HCT116 (cell line): ENCODE measurements around the gene TENM3.

Source experiments
- CTCF ChIP-seq, 3 experiments: fragments of 200-600 bp in 1 of 3; sonication (generic) in 1 of 3; IDR thresholded peaks in 2 of 3; conservative IDR thresholded peaks in 1 of 3; 2 replicates each; pipeline ENCODE4 v1.5.1; 2012 to 2017; ENCODE audit warnings: low read depth in 2 of 3, low read length in 2 of 3, antibody characterized with exemption in 1 of 3, borderline replicate concordance in 1 of 3, control low read depth in 1 of 3, mild to moderate bottlenecking in 1 of 3, mixed read lengths in 1 of 3, mixed run types in 1 of 3, moderate library complexity in 1 of 3; ENCODE audit not compliant: insufficient read depth in 1 of 3
- EGR1 ChIP-seq: IDR thresholded peaks from 2 replicates; pipeline ENCODE4 v1.6.1; 2012; ENCODE audit warnings: low read depth
- EZH2 ChIP-seq: fragments of 200-600 bp; sonication (generic); IDR thresholded peaks from 2 replicates; pipeline ENCODE4 v1.6.1; 2017; ENCODE audit warnings: antibody characterized with exemption, mixed run types
- POLR2A ChIP-seq: IDR thresholded peaks from 2 replicates; pipeline ENCODE4 v1.7.0; 2011; ENCODE audit warnings: borderline replicate concordance; ENCODE audit not compliant: insufficient read depth, insufficient read length; ENCODE audit errors: extremely low read depth
- SP1 ChIP-seq: IDR thresholded peaks from 2 replicates; pipeline ENCODE4 v1.6.1; 2012; ENCODE audit warnings: low read depth
- TCF7L2 ChIP-seq: IDR thresholded peaks from 2 replicates; pipeline ENCODE4 v1.7.0; 2011; ENCODE audit warnings: borderline replicate concordance, inconsistent platforms; ENCODE audit not compliant: insufficient read depth, insufficient read length; ENCODE audit errors: extremely low read depth
- TF ChIP-seq, protein P1 (sequence below): IDR thresholded peaks from 2 replicates; pipeline ENCODE4 v1.6.1; 2012

- TF ChIP-seq CTCF (IDR thresholded peaks at IDR 0.05 in 2 of 3, conservative IDR thresholded peaks at IDR 0.05 in 1 of 3; ENCODE audit: borderline replicate concordance in 1 of 3, insufficient read depth in 1 of 3, low read depth in 2 of 3, low read length in 2 of 3) (no peak), SP1 (no peak), POLR2A (no peak), EZH2 (no peak), EGR1 (no peak), TCF7L2 (no peak)
- TF ChIP-seq, protein P1, sequence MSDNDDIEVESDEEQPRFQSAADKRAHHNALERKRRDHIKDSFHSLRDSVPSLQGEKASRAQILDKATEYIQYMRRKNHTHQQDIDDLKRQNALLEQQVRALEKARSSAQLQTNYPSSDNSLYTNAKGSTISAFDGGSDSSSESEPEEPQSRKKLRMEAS, result no peak
Measured at GRCh38 chr4:182521011-182521410, 277.8 kb downstream of the TENM3 start.
